Neural cell (in vitro differentiated cells): ENCODE data around the gene SULT1A2.
"Not testable (repeated sequence)": the region's sequence is repeated elsewhere in the genome, so short reads cannot be mapped to it uniquely, and the experiment has no call there.

Experiments
- CTCF ChIP-seq: fragments of 450-650 bp; IDR thresholded peaks from 2 replicates; pipeline ENCODE4 v1.5.1; 2014; ENCODE audit warnings: antibody characterized with exemption, mild to moderate bottlenecking, moderate library complexity; ENCODE audit not compliant: poor library complexity, severe bottlenecking
- EP300 ChIP-seq: fragments of 450-650 bp; conservative IDR thresholded peaks from 2 replicates; pipeline ENCODE4 v1.6.1; 2014; ENCODE audit warnings: antibody characterized with exemption, mild to moderate bottlenecking, moderate library complexity; ENCODE audit not compliant: poor library complexity, severe bottlenecking
- MXI1 ChIP-seq: fragments of 450-650 bp; conservative IDR thresholded peaks from 2 replicates; pipeline ENCODE4 v1.6.1; 2014; ENCODE audit warnings: antibody characterized with exemption, mild to moderate bottlenecking; ENCODE audit not compliant: poor library complexity, severe bottlenecking
- RAD21 ChIP-seq: fragments of 450-650 bp; conservative IDR thresholded peaks from 2 replicates; pipeline ENCODE4 v1.6.1; 2014; ENCODE audit warnings: antibody characterized with exemption, mild to moderate bottlenecking, moderate library complexity
- REST ChIP-seq: IDR thresholded peaks from 2 replicates; pipeline ENCODE4 v1.6.1; 2012; ENCODE audit warnings: borderline replicate concordance
- SMC3 ChIP-seq: fragments of 450-650 bp; conservative IDR thresholded peaks from 2 replicates; pipeline ENCODE4 v1.6.1; 2014; ENCODE audit warnings: antibody characterized with exemption, mild to moderate bottlenecking, moderate library complexity; ENCODE audit not compliant: poor library complexity
- TAF1 ChIP-seq: IDR thresholded peaks from 2 replicates; pipeline ENCODE4 v1.6.1; 2012; ENCODE audit warnings: low read depth

- TF ChIP-seq SMC3, CTCF, REST, RAD21, MXI1, EP300, TAF1: not testable (repeated sequence)
Measured at GRCh38 chr16:28638359-28638758, 41.5 kb upstream of the SULT1A2 start.
